Body of pancreas (tissue), 4 donors: ENCODE data around the gene KCNK17.

ENCODE experiments used
- CTCF ChIP-seq, 7 experiments: fragments of 450-650 bp in 4 of 7; fragments of 200-600 bp in 3 of 7; sonication (generic) in 3 of 7; IDR thresholded peaks; one replicate each; pipeline ENCODE4 v1.5.1; 2016 to 2019; ENCODE audit warnings: antibody characterized with exemption in 7 of 7
- POLR2A ChIP-seq, 3 donors: fragments of 450-650 bp; IDR thresholded peaks; one replicate each; pipeline ENCODE4 v1.6.1; 2016; ENCODE audit warnings: antibody characterized with exemption in 3 of 3, mild to moderate bottlenecking in 2 of 3

- TF ChIP-seq CTCF (IDR thresholded peaks at IDR 0.05) (no peak), POLR2A (IDR thresholded peaks at IDR 0.05) (no peak)
Measured at GRCh38 chr6:39353698-39354315, 39.6 kb upstream of the KCNK17 start.
